NCI-H2107 treated with DMSO at 0.1 percent for 48 hours (cell line): Measurements from ENCODE around the gene EDN2.

Experiments
- DNase-seq: peaks from one replicate; lab custom pipeline; 2025; ENCODE audit not compliant: unreplicated experiment; lab: John Stamatoyannopoulos, UW

Gene EDN2

GRCh38 chr1:41468122-41468762, 16.2 kb downstream of the EDN2 start:
- DNase-seq, result peak; percentile 62

- DNase-seq, result no peak
These were observed 16.8 kb downstream of the EDN2 start for GRCh38 chr1:41467673-41468072.

GRCh38 chr1:41466146-41466545, 18.3 kb downstream of the EDN2 start:
- no peak for DNase-seq

GRCh38 chr1:41465741-41466140, 18.7 kb downstream of the EDN2 start:
- no peak for DNase-seq

GRCh38 chr1:41464885-41465284, 19.6 kb downstream of the EDN2 start:
- DNase-seq, result peak; percentile 78

- DNase-seq, result no peak
These were observed 21.0 kb downstream of the EDN2 start for GRCh38 chr1:41463516-41463915.

- DNase-seq, result no peak
These were observed 21.8 kb downstream of the EDN2 start for GRCh38 chr1:41462680-41463004.

- DNase-seq, result no peak
These were observed 22.4 kb downstream of the EDN2 start for GRCh38 chr1:41461790-41462679.

GRCh38 chr1:41456847-41457540, 27.5 kb downstream of the EDN2 start:
- DNase-seq, result no peak

GRCh38 chr1:41455479-41456332, 28.8 kb downstream of the EDN2 start:
- no peak for DNase-seq

- DNase-seq, result no peak
These were observed 30.1 kb downstream of the EDN2 start for GRCh38 chr1:41454406-41454805.

GRCh38 chr1:41452704-41453290, 31.7 kb downstream of the EDN2 start:
- DNase-seq, result no peak

- no peak for DNase-seq
These were observed 33.7 kb downstream of the EDN2 start for GRCh38 chr1:41450747-41451285.

- DNase-seq, result no peak
These were observed 35.1 kb downstream of the EDN2 start for GRCh38 chr1:41449326-41449921.

- peak; percentile 83 for DNase-seq
These were observed 35.7 kb downstream of the EDN2 start for GRCh38 chr1:41448821-41449220.

GRCh38 chr1:41447995-41448770, 36.3 kb downstream of the EDN2 start:
- peak; percentile 79 for DNase-seq

GRCh38 chr1:41446851-41447610, 37.5 kb downstream of the EDN2 start:
- DNase-seq, result no peak

- no peak for DNase-seq
These were observed 39.7 kb downstream of the EDN2 start for GRCh38 chr1:41444785-41445184.
